Heart left ventricle (tissue), 13 donors: ENCODE measurements around the gene EPHA5.

Experiments
- POLR2A ChIP-seq, 2 donors: fragments of 450-650 bp; IDR thresholded peaks; one replicate each; pipeline ENCODE4 v1.6.1; 2017; ENCODE audit warnings: antibody characterized with exemption in 2 of 2, mild to moderate bottlenecking in 2 of 2, moderate library complexity in 2 of 2
- TF ChIP-seq, protein P1 (sequence below), 12 donors: fragments of 200-600 bp; sonication (generic) in 4 of 12; IDR thresholded peaks; one replicate each; pipeline versions ENCODE4 v1.5.0 to v1.8.0; 2018 to 2022; ENCODE audit warnings: antibody characterized with exemption in 12 of 12, mild to moderate bottlenecking in 5 of 12
- donor health status: ischemic (EF 13 %, LVEDD 7.1; RV severe dilation, severe dysfunction).
- donor health status: DM: no; HTN: yes; CAD: no.
- donor health status: DM: no; HTN: no; CAD: no.
- donor health status: ischemic (EF 25% LVEDD 6.9; RV normal size, moderate dysfunction).
- donor health status: ischemic (EF 25% LVEDD 5.7; RV mildly dilated, moderate dysfunction).
- donor health status: ischemic (EF 35%, LVEDD 5.7; RV mildly dilated, moderate dysfunction).
- donor health status: nonischemic (EF 11% LVEDD 7.7; RV severe dilation, severe dysfunction).
- donor health status: DM: yes; HTN: yes; CAD: no.
- donor health status: PGD.
- donor health status: ischemic (EF 29% LVEDD 5.4; RV normal size, mild dysfunction).
- donor health status: nonischemic (EF 23%, LVEDD 6.1; RV moderate dilation, normal function).

- TF ChIP-seq, protein P1, sequence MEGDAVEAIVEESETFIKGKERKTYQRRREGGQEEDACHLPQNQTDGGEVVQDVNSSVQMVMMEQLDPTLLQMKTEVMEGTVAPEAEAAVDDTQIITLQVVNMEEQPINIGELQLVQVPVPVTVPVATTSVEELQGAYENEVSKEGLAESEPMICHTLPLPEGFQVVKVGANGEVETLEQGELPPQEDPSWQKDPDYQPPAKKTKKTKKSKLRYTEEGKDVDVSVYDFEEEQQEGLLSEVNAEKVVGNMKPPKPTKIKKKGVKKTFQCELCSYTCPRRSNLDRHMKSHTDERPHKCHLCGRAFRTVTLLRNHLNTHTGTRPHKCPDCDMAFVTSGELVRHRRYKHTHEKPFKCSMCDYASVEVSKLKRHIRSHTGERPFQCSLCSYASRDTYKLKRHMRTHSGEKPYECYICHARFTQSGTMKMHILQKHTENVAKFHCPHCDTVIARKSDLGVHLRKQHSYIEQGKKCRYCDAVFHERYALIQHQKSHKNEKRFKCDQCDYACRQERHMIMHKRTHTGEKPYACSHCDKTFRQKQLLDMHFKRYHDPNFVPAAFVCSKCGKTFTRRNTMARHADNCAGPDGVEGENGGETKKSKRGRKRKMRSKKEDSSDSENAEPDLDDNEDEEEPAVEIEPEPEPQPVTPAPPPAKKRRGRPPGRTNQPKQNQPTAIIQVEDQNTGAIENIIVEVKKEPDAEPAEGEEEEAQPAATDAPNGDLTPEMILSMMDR (IDR thresholded peaks at IDR 0.05): no peak
- no peak for TF ChIP-seq POLR2A (IDR thresholded peaks at IDR 0.05)
Measured at GRCh38 chr4:65457011-65457410, 213.3 kb downstream of the EPHA5 start.
